HepG2 (cell line): ENCODE results near the gene TRIM4. TPM values are rescaled to one million over a fixed set of nuclear protein-coding genes. Genes with fewer than 3 reads are reported as not detected.
A peak's percentile ranks its signal among the peaks of the same experiment; 100 is the strongest.

Source experiments
- BHLHE40 ChIP-seq: IDR thresholded peaks from 2 replicates; pipeline ENCODE4 v1.6.1; 2011; ENCODE audit warnings: low read length, improper control_type of control experiment
- DMAP1 ChIP-seq: IDR thresholded peaks from 2 replicates; pipeline ENCODE4 v1.6.1; 2016
- DNMT3B ChIP-seq: conservative IDR thresholded peaks from 2 replicates; pipeline ENCODE4 v1.6.1; 2016; ENCODE audit warnings: missing biosample characterization, control low read depth
- ETV6 ChIP-seq: sonication (generic); formaldehyde crosslinking; conservative IDR thresholded peaks from 2 replicates; pipeline ENCODE4 v1.4.0; 2020; ENCODE audit warnings: missing genetic modification reagents
- HMGA1 ChIP-seq: sonication (generic); formaldehyde crosslinking; conservative IDR thresholded peaks from 2 replicates; pipeline ENCODE4 v1.4.0; 2020; ENCODE audit warnings: missing genetic modification reagents
- HOXA5 ChIP-seq: sonication (generic); formaldehyde crosslinking; IDR thresholded peaks from 2 replicates; pipeline ENCODE4 v1.4.0; 2020; ENCODE audit warnings: missing genetic modification reagents
- HOXD1 ChIP-seq: sonication (generic); formaldehyde crosslinking; IDR thresholded peaks from 2 replicates; pipeline ENCODE4 v1.5.0; 2020; ENCODE audit warnings: missing genetic modification reagents
- MEF2D ChIP-seq: sonication (generic); formaldehyde crosslinking; IDR thresholded peaks from 2 replicates; pipeline ENCODE4 v1.5.1; 2020; ENCODE audit warnings: mild to moderate bottlenecking, missing genetic modification reagents
- NKX3-1 ChIP-seq: sonication (generic); formaldehyde crosslinking; IDR thresholded peaks from 2 replicates; pipeline ENCODE4 v1.5.0; 2020; ENCODE audit warnings: missing genetic modification reagents
- REXO4 ChIP-seq: sonication (generic); formaldehyde crosslinking; IDR thresholded peaks from 2 replicates; pipeline ENCODE4 v1.8.0; 2022; ENCODE audit warnings: missing genetic modification reagents, mild to moderate bottlenecking, borderline replicate concordance
- SNRNP70 ChIP-seq: fragments of 200-400 bp; formaldehyde crosslinking; IDR thresholded peaks from 2 replicates; pipeline ENCODE4 v1.6.1; 2017; ENCODE audit warnings: mild to moderate bottlenecking, low read depth, low read length, moderate library complexity
- ZC3H4 ChIP-seq: sonication (generic); formaldehyde crosslinking; IDR thresholded peaks from 2 replicates; pipeline ENCODE4 v1.4.0; 2020; ENCODE audit warnings: missing genetic modification reagents, borderline replicate concordance
- ZNF235 ChIP-seq: sonication (generic); formaldehyde crosslinking; IDR thresholded peaks from 2 replicates; pipeline ENCODE4 v1.8.1; 2023; ENCODE audit warnings: mild to moderate bottlenecking, missing genetic modification reagents, borderline replicate concordance
- ZNF629 ChIP-seq: sonication (generic); formaldehyde crosslinking; conservative IDR thresholded peaks from 2 replicates; pipeline ENCODE4 v1.5.0; 2020; ENCODE audit warnings: missing genetic modification reagents
- ZSCAN9 ChIP-seq: IDR thresholded peaks from 2 replicates; pipeline ENCODE4 v1.6.1; 2016; ENCODE audit warnings: borderline replicate concordance
- polyA plus RNA-seq, 8 experiments: library from polyadenylated mRNA; depleted of rRNA in 3 of 8; stranded (reverse) in 7 of 8; unstranded in 1 of 8; fragments of >200 nt; fragmentation: Illumina TruSeq in 4 of 8; extraction: Trizol in 4 of 8; gene quantifications; 2 replicates each; pipeline versions ENCODE4 v1.2.1 to v1.2.3, GENCODE V29; 2011 to 2016; ENCODE audit warnings: low read depth in 4 of 8, missing spikeins in 1 of 8, mixed read lengths in 1 of 8; ENCODE audit not compliant: insufficient read depth in 1 of 8
- total RNA-seq, 5 experiments: library from RNA; depleted of rRNA; stranded (reverse); fragments of >200 nt; fragmentation: Illumina TruSeq; extraction: Trizol; gene quantifications; 2 replicates each; pipeline ENCODE4 v1.2.3, GENCODE V29; 2016; ENCODE audit warnings: low read depth in 1 of 5
- TF ChIP-seq, protein P1 (sequence below): sonication (generic); formaldehyde crosslinking; IDR thresholded peaks from 2 replicates; pipeline ENCODE4 v1.5.1; 2020; ENCODE audit warnings: mild to moderate bottlenecking, missing genetic modification reagents
- TF ChIP-seq, protein P2 (sequence below): sonication (generic); formaldehyde crosslinking; IDR thresholded peaks from 2 replicates; pipeline ENCODE4 v1.4.0; 2020; ENCODE audit warnings: missing genetic modification reagents
- TF ChIP-seq, protein P3 (sequence below): sonication (generic); formaldehyde crosslinking; IDR thresholded peaks from 2 replicates; pipeline ENCODE4 v1.8.0; 2022; ENCODE audit warnings: low read depth, missing genetic modification reagents
- TF ChIP-seq, protein P4 (sequence below): sonication (generic); formaldehyde crosslinking; conservative IDR thresholded peaks from 2 replicates; pipeline ENCODE4 v1.8.0; 2022; ENCODE audit warnings: missing genetic modification reagents
- TF ChIP-seq, protein P5 (sequence below): sonication (generic); formaldehyde crosslinking; IDR thresholded peaks from 2 replicates; pipeline ENCODE4 v1.8.1; 2023; ENCODE audit warnings: mild to moderate bottlenecking, missing genetic modification reagents
- TF ChIP-seq, protein P6 (sequence below): IDR thresholded peaks from 2 replicates; pipeline ENCODE4 v1.6.1; 2016; ENCODE audit warnings: control low read depth

TRIM4 gene
- total and polyA plus RNA-seq, 2 of the 13 experiments (the other 11 are each of a cell fraction or from before 2014, with no cell fraction given): 17.6 to 21.7 TPM

DNA sequence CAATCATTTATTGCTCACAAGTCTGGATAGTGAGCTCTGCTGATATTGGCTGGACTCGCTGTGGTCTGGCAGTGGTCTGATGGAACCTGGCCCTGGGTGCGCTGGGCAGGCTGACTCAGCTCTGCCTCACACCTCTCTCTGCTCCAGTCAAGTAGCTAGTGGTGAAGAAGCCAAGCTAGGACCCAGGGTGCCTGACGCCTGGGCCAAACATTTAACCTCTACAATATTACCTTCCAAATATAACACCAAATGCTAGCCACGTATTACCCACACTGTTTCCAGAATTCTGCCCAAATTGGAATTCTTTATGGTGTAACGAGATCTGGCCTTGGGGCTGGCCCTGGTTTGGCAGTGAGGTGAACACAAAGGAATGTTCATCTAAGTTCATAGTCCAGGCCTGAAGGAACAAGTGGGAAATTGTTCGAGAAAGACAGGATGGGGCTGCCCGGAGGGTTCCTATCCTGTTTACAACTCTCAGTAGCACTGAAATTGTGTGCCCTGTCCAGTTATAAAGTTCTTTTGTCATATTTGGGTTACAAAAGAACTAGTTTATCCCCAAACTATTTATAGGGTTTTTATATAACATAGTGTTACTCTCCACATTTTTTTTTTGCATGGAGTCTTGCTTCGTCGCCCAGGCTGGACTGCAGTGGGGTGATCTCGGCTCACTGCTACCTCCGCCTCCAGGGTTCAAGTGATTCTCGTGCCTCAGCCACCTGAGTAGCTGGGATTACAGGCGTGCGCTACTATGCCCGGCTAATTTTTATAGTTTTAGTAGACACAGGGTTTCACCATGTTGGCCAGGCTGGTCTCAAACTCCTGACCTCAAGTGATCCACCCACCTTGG, 58.8 kb downstream of the TRIM4 start (continued):
- TF ChIP-seq, protein P1, sequence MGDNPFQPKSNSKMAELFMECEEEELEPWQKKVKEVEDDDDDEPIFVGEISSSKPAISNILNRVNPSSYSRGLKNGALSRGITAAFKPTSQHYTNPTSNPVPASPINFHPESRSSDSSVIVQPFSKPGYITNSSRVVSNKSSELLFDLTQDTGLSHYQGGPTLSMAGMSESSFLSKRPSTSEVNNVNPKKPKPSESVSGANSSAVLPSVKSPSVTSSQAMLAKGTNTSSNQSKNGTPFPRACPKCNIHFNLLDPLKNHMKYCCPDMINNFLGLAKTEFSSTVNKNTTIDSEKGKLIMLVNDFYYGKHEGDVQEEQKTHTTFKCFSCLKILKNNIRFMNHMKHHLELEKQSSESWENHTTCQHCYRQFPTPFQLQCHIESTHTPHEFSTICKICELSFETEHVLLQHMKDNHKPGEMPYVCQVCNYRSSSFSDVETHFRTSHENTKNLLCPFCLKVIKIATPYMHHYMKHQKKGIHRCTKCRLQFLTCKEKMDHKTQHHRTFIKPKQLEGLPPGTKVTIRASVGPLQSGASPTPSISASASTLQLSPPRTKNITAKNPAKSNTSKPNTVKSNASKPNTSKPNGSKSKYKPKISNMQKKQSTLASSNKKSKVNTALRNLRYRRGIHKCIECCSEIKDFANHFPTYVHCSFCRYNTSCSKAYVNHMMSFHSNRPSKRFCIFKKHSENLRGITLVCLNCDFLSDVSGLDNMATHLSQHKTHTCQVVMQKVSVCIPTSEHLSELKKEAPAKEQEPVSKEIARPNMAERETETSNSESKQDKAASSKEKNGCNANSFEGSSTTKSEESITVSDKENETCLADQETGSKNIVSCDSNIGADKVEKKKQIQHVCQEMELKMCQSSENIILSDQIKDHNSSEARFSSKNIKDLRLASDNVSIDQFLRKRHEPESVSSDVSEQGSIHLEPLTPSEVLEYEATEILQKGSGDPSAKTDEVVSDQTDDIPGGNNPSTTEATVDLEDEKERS (CRISPR knock-in tag): no peak
- TF ChIP-seq HOXA5 (no peak), BHLHE40 (no peak), NKX3-1 (CRISPR knock-in tag) (no peak), DNMT3B (CRISPR knock-in tag) (no peak), ETV6 (CRISPR knock-in tag) (no peak), ZC3H4 (CRISPR knock-in tag) (no peak), MEF2D (CRISPR knock-in tag) (0 out of 2 replicates have a peak, but pooled peaks have one; percentile 27), DMAP1 (CRISPR knock-in tag) (peak; percentile 72), SNRNP70 (no peak), REXO4 (CRISPR knock-in tag) (no peak), HOXD1 (CRISPR knock-in tag) (no peak), ZNF629 (CRISPR knock-in tag) (no peak), ZNF235 (CRISPR knock-in tag) (no peak; the same call in 1 of the 2 replicates), ZSCAN9 (no peak; the same call in 1 of the 2 replicates), HMGA1 (CRISPR knock-in tag) (no peak)
- TF ChIP-seq, protein P2, sequence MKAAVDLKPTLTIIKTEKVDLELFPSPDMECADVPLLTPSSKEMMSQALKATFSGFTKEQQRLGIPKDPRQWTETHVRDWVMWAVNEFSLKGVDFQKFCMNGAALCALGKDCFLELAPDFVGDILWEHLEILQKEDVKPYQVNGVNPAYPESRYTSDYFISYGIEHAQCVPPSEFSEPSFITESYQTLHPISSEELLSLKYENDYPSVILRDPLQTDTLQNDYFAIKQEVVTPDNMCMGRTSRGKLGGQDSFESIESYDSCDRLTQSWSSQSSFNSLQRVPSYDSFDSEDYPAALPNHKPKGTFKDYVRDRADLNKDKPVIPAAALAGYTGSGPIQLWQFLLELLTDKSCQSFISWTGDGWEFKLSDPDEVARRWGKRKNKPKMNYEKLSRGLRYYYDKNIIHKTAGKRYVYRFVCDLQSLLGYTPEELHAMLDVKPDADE: no peak
- TF ChIP-seq, protein P3, sequence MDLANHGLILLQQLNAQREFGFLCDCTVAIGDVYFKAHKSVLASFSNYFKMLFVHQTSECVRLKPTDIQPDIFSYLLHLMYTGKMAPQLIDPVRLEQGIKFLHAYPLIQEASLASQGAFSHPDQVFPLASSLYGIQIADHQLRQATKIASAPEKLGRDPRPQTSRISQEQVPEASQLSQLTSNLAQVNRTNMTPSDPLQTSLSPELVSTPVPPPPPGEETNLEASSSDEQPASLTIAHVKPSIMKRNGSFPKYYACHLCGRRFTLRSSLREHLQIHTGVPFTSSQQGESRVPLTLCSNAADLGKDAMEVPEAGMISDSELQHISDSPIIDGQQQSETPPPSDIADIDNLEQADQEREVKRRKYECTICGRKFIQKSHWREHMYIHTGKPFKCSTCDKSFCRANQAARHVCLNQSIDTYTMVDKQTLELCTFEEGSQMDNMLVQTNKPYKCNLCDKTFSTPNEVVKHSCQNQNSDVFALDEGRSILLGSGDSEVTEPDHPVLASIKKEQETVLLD (CRISPR knock-in tag): no peak
- TF ChIP-seq, protein P4, sequence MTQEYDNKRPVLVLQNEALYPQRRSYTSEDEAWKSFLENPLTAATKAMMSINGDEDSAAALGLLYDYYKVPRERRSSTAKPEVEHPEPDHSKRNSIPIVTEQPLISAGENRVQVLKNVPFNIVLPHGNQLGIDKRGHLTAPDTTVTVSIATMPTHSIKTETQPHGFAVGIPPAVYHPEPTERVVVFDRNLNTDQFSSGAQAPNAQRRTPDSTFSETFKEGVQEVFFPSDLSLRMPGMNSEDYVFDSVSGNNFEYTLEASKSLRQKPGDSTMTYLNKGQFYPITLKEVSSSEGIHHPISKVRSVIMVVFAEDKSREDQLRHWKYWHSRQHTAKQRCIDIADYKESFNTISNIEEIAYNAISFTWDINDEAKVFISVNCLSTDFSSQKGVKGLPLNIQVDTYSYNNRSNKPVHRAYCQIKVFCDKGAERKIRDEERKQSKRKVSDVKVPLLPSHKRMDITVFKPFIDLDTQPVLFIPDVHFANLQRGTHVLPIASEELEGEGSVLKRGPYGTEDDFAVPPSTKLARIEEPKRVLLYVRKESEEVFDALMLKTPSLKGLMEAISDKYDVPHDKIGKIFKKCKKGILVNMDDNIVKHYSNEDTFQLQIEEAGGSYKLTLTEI (CRISPR knock-in tag): no peak
- TF ChIP-seq, protein P5, sequence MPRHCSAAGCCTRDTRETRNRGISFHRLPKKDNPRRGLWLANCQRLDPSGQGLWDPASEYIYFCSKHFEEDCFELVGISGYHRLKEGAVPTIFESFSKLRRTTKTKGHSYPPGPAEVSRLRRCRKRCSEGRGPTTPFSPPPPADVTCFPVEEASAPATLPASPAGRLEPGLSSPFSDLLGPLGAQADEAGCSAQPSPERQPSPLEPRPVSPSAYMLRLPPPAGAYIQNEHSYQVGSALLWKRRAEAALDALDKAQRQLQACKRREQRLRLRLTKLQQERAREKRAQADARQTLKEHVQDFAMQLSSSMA (CRISPR knock-in tag): 0 out of 2 replicates have a peak, but pooled peaks have one; percentile 52
- TF ChIP-seq, protein P6, sequence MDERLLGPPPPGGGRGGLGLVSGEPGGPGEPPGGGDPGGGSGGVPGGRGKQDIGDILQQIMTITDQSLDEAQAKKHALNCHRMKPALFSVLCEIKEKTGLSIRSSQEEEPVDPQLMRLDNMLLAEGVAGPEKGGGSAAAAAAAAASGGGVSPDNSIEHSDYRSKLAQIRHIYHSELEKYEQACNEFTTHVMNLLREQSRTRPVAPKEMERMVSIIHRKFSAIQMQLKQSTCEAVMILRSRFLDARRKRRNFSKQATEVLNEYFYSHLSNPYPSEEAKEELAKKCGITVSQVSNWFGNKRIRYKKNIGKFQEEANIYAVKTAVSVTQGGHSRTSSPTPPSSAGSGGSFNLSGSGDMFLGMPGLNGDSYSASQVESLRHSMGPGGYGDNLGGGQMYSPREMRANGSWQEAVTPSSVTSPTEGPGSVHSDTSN (CRISPR knock-in tag): no peak
